MM.1S (cell line): ENCODE measurements around the gene POLRMT.

ENCODE experiments used
- DNase-seq: peaks from one replicate; pipeline ENCODE4 v3.0.0-alpha.2; 2015
- H2AFZ ChIP-seq: fragments of 300-600 bp; sonication (generic); 2 replicates; pipeline ENCODE4 v1.6.0; 2016; ENCODE audit warnings: antibody characterized with exemption, low read length
- H3F3A ChIP-seq: fragments of 300-600 bp; sonication (generic); 2 replicates; pipeline ENCODE4 v1.6.1; 2016; ENCODE audit warnings: mild to moderate bottlenecking, antibody characterized with exemption, low read length, moderate library complexity, mixed read lengths; ENCODE audit not compliant: insufficient read depth
- H3K27ac ChIP-seq: fragments of 300-600 bp; sonication (generic); 2 replicates; pipeline ENCODE4 v1.5.1; 2016; ENCODE audit warnings: mild to moderate bottlenecking, low read length
- H3K27me3 ChIP-seq: fragments of 300-600 bp; sonication (generic); replicated peaks from 2 replicates; pipeline ENCODE4 v1.6.0; 2016; ENCODE audit warnings: low read length; ENCODE audit not compliant: insufficient read depth
- H3K36me3 ChIP-seq: fragments of 300-600 bp; sonication (generic); replicated peaks from 2 replicates; pipeline ENCODE4 v1.6.1; 2016; ENCODE audit warnings: mild to moderate bottlenecking, low read length, mixed read lengths; ENCODE audit not compliant: insufficient read depth
- H3K4me1 ChIP-seq: fragments of 300-600 bp; sonication (generic); 2 replicates; pipeline ENCODE4 v1.6.1; 2016; ENCODE audit warnings: low read length, mixed read lengths
- H3K4me2 ChIP-seq: fragments of 300-600 bp; sonication (generic); 2 replicates; pipeline ENCODE4 v1.6.0; 2016; ENCODE audit warnings: low read depth, low read length
- H3K4me3 ChIP-seq: fragments of 300-600 bp; sonication (generic); 2 replicates; pipeline ENCODE4 v1.5.1; 2016; ENCODE audit warnings: low read length, mixed read lengths
- H3K79me2 ChIP-seq: fragments of 300-600 bp; sonication (generic); 2 replicates; pipeline ENCODE4 v1.6.1; 2016; ENCODE audit warnings: mixed run types, low read length, mixed read lengths
- H3K9ac ChIP-seq: fragments of 300-600 bp; sonication (generic); 2 replicates; pipeline ENCODE4 v1.6.1; 2016; ENCODE audit warnings: low read length, mixed read lengths
- H3K9me2 ChIP-seq: fragments of 300-600 bp; sonication (generic); replicated peaks from 2 replicates; pipeline ENCODE4 v1.6.1; 2016; ENCODE audit warnings: mild to moderate bottlenecking, low read length, mixed read lengths; ENCODE audit not compliant: insufficient read depth
- H3K9me3 ChIP-seq: fragments of 300-600 bp; sonication (generic); replicated peaks from 2 replicates; pipeline ENCODE4 v1.6.1; 2016; ENCODE audit warnings: mild to moderate bottlenecking, low read length, mixed read lengths; ENCODE audit not compliant: insufficient read depth
- H4K20me1 ChIP-seq: fragments of 300-600 bp; sonication (generic); 2 replicates; pipeline ENCODE4 v1.6.1; 2016; ENCODE audit warnings: mild to moderate bottlenecking, low read length, moderate library complexity, mixed read lengths; ENCODE audit not compliant: insufficient read depth
- EZH2 ChIP-seq: fragments of 300-600 bp; sonication (generic); optimal IDR thresholded peaks from 2 replicates; pipeline ENCODE3; 2017; ENCODE audit warnings: low read depth, mild to moderate bottlenecking, antibody characterized with exemption, low read length, mixed read lengths
- EZH2phosphoT487 ChIP-seq: fragments of 300-600 bp; sonication (generic); IDR thresholded peaks from 2 replicates; pipeline ENCODE4 v1.6.1; 2018; ENCODE audit warnings: antibody characterized with exemption, low read length
- TF ChIP-seq, protein P1 (sequence below): fragments of 300-600 bp; sonication (generic); IDR thresholded peaks from 2 replicates; pipeline ENCODE4 v1.5.1; 2016; ENCODE audit warnings: antibody characterized with exemption, low read length, mixed read lengths

The POLRMT gene

GRCh38 chr19:623974-624373 lies 9.4 kb downstream of the POLRMT start:
- H3K36me3 ChIP-seq = peaks cover 3% of the 10 kb centered on the region; the same call in 1 of the 2 replicates
- no peaks in the 10 kb centered on the region for H3K27me3 ChIP-seq
- H3K4me1 ChIP-seq = no peaks in the 10 kb centered on the region
- no peak overlapping the region for H2AFZ ChIP-seq
- no peaks in the 10 kb centered on the region for H4K20me1 ChIP-seq
- H3K4me3 ChIP-seq = no peak overlapping the region
- no peaks in the 10 kb centered on the region for H3K9me3 ChIP-seq
- H3F3A ChIP-seq = no peaks in the 10 kb centered on the region
- H3K9me2 ChIP-seq = no peaks in the 10 kb centered on the region
- no peak overlapping the region for H3K27ac ChIP-seq
- no peak overlapping the region for H3K9ac ChIP-seq
- H3K79me2 ChIP-seq = peaks cover 16% of the 10 kb centered on the region
- no peak for DNase-seq
- TF ChIP-seq EZH2 = no peak
- TF ChIP-seq, protein P1, sequence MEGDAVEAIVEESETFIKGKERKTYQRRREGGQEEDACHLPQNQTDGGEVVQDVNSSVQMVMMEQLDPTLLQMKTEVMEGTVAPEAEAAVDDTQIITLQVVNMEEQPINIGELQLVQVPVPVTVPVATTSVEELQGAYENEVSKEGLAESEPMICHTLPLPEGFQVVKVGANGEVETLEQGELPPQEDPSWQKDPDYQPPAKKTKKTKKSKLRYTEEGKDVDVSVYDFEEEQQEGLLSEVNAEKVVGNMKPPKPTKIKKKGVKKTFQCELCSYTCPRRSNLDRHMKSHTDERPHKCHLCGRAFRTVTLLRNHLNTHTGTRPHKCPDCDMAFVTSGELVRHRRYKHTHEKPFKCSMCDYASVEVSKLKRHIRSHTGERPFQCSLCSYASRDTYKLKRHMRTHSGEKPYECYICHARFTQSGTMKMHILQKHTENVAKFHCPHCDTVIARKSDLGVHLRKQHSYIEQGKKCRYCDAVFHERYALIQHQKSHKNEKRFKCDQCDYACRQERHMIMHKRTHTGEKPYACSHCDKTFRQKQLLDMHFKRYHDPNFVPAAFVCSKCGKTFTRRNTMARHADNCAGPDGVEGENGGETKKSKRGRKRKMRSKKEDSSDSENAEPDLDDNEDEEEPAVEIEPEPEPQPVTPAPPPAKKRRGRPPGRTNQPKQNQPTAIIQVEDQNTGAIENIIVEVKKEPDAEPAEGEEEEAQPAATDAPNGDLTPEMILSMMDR = no peak
- TF ChIP-seq EZH2phosphoT487 = no peak
- H3K4me2 ChIP-seq = no peak overlapping the region

DNA sequence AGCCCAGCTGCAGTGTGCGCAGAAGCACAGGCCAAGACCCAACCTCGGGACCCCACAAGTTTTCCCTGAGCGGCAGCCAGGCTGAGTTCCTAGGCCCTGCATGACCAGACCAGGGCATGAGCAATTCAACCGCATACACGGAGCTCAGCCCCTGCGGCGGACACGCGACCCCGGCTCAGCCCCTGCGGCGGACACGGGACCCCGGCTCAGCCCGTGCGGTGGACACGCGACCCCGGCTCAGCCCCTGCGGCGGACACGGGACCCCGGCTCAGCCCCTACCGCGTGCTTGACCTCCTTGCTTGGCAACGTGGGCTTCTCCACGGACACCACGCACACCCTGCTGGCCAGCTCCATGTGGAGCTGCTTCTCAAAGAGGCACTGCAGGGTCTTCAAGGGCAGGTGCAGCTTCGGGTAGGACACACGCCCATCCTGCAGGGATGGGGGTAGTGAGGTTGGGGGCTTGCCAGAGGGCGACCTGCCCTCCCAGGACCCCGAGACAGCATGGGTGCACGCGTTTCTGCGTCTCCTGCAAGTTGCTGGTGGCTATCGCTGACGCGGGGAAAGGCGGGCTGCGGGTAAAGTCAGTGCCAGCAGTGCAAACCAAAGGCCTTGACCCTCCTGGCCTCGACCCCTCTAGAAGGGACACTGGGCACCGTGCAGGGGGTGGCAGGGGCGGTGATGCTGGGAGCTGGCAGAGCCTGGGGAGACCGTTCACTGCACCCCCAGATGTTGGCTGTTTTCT lies 10.0 kb downstream of the POLRMT start:
- no peak overlapping the region for H3K27ac ChIP-seq
- no peaks in the 10 kb centered on the region for H3K9me3 ChIP-seq
- H3K4me1 ChIP-seq = no peaks in the 10 kb centered on the region
- DNase-seq = no peak
- no peaks in the 10 kb centered on the region for H3F3A ChIP-seq
- no peak overlapping the region for H3K4me2 ChIP-seq
- peaks cover 11% of the 10 kb centered on the region for H3K79me2 ChIP-seq
- H4K20me1 ChIP-seq = no peaks in the 10 kb centered on the region
- peaks cover 3% of the 10 kb centered on the region; the same call in 1 of the 2 replicates for H3K36me3 ChIP-seq
- H3K27me3 ChIP-seq = no peaks in the 10 kb centered on the region
- H3K9ac ChIP-seq = no peak overlapping the region
- no peak for TF ChIP-seq EZH2
- no peak for TF ChIP-seq EZH2phosphoT487
- TF ChIP-seq, protein P1 = no peak
- no peak overlapping the region for H3K4me3 ChIP-seq
- H2AFZ ChIP-seq = no peak overlapping the region
- no peaks in the 10 kb centered on the region for H3K9me2 ChIP-seq

DNA sequence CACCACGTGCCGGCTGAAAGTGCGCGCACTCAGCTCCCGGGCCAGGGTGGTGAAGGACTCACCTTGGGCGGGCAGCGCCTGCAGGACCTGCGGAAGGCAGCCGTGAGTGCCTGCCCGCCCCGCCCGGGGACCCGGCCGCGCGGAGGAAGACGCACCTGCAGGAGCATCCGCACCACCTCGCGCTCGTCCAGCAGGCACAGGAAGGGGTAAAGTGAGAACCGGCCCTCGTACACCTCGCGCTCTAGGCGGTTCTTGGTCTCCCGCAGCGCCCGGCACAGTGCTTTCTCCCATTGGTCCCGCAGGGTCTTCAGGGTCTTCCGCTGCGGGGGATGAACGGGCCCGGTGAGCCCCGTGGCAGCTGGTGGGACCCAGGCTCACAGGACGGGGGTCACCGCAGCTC lies 10.7 kb downstream of the POLRMT start:
- TF ChIP-seq, protein P1 = no peak
- Histone ChIP-seq H3K9me2 (no peaks in the 10 kb centered on the region), H2AFZ (no peak overlapping the region), H3K9me3 (no peaks in the 10 kb centered on the region), H3F3A (no peaks in the 10 kb centered on the region), H3K4me1 (no peaks in the 10 kb centered on the region), H3K36me3 (peaks cover 3% of the 10 kb centered on the region; the same call in 1 of the 2 replicates), H3K79me2 (peaks cover 4% of the 10 kb centered on the region), H3K27me3 (no peaks in the 10 kb centered on the region), H4K20me1 (no peaks in the 10 kb centered on the region), H3K27ac (no peak overlapping the region), H3K9ac (no peak overlapping the region), H3K4me2 (no peak overlapping the region), H3K4me3 (no peak overlapping the region)
- DNase-seq = no peak
